RWPE1 (cell line): ENCODE results near the gene CTNNA1.

Source experiments
- CTCF ChIA-PET: fragments of 350-600 bp; sonication (Branson Sonifier 250); formaldehyde crosslinking; extraction: SDS; loops from one replicate; lab custom pipeline; 2021; lab: Yijun Ruan, JAX
- POLR2A ChIA-PET: fragments of 400-600 bp; formaldehyde crosslinking; extraction: SDS; loops from one replicate; lab custom pipeline; 2020; ENCODE audit warnings: antibody characterized with exemption; ENCODE audit not compliant: low non-redundant PET; lab: Yijun Ruan, JAX
- DNase-seq: peaks from one replicate; pipeline ENCODE4 v3.0.0; 2012; ENCODE audit warnings: low spot score
- H3K27ac ChIP-seq: fragments of 450-650 bp; 2 replicates; pipeline ENCODE4 v1.5.1; 2017
- CTCF ChIP-seq: fragments of 450-650 bp; conservative IDR thresholded peaks from 2 replicates; pipeline ENCODE4 v1.5.1; 2017; ENCODE audit warnings: low read depth, mild to moderate bottlenecking

Gene CTNNA1

GRCh38 chr5:138965626-138966025 is 212.4 kb downstream of the CTNNA1 start:
- POLR2A ChIA-PET = no interaction called here
- H3K27ac ChIP-seq = no peak overlapping the region
- DNase-seq = no peak
- no peak for TF ChIP-seq CTCF
- CTCF ChIA-PET = interaction anchor here (0.5 to 0.6 kb wide), 4 partner anchors 14 to 1997 kb away, joined by 3 to 4 read pairs (median 3); no protein-coding TSS in a partner anchor

DNA sequence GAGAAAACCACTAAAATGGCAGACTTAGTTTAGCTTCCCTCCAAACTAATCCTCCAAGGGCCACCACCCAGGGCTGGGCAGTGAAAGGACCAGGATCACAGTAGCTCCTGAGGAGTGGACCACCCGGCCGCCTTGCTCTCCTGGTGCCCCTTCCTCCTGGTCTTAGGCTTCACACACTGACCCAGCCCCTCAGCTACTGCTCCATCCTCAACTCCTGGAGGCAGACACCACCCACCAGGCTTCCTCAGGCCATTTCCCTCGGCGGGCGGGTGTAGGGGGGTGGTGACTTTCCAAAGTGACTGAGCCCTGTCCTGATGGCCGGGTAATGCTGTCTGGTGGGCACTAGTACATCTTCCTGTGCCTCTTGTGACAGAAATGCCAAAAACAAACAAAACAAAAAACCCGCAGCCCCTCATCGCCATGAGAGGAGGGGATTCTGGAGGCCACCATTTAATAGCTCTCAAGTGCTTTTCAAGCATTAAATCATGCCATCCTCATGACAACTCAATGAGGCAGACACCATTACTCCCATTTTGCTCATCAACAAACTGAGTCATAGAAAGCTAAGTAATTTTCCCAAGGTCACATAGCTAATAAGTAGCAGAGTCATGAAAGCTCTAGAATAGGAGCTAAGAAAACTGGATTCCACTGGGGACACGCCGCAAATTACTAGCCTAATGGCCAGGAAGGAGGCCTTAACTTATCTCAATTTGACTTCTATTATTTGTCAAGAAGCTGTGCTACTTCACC is 213.2 kb downstream of the CTNNA1 start:
- CTCF ChIA-PET = interaction anchor here (0.5 to 0.8 kb wide), 2 partner anchors 8 to 37 kb away, joined by 3 to 4 read pairs; no protein-coding TSS in a partner anchor
- DNase-seq = no peak
- POLR2A ChIA-PET = no interaction called here
- no peak for TF ChIP-seq CTCF
- no peak overlapping the region for H3K27ac ChIP-seq

GRCh38 chr5:138967791-138968448 is 214.7 kb downstream of the CTNNA1 start:
- no peak overlapping the region for H3K27ac ChIP-seq
- ChIA-PET CTCF (no interaction called here), POLR2A (no interaction called here)
- DNase-seq = no peak
- no peak for TF ChIP-seq CTCF

DNA sequence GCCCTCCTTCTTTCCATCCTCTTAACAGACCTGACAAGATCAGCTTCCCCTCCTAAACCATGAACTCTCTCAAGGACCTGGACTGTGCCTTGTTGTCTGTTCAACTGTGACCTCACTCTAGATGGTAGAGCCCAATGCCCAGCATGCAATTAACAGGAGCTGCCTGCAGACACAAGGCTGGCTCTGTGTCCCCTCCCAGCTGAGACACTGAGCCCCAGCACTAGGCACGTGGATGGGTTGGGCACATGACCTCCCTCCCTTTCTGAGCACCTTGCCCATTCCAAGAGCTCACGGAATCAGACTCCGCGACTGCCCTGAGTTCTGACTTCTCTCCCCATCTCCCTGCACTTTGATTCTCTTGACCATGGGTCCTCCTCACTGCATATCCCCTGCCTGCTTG is 215.4 kb downstream of the CTNNA1 start:
- no peak overlapping the region for H3K27ac ChIP-seq
- ChIA-PET POLR2A (no interaction called here), CTCF (no interaction called here)
- DNase-seq = no peak
- no peak for TF ChIP-seq CTCF

DNA sequence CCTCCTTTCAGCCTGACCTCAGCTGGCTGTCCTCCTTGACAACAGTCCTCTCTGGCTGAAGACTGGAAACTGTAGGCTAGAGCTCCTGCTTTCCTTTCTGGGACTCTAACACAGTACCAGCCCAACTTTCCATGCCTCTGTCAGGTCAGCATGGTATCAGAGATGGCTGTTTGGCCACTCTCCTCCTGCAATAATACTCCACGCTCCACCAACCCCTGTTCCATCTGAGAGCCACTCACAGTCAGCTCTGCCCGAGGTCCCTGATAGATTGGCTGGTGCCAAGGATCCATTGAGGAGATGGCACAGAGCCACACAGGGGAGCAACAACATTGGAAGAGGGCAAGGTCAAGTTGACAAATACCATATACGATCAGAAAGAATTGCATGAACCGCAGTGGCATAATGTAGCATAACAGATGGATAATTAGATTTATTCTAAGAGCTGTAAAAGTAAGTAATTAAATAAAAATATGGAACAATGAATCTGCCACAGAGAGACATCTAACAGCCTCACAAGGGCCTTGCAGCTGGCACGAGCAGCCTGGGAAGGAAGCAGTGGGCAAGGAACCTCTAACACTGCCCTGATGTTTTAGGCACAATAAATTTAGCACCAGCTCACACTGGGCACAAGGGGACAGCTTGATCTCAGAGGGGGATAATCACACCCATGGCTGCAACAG is 216.2 kb downstream of the CTNNA1 start:
- POLR2A ChIA-PET = no interaction called here
- CTCF ChIA-PET = interaction anchor here (0.6 kb wide), 1 partner anchor 366 kb away, joined by 5 read pairs; no protein-coding TSS in a partner anchor
- no peak for DNase-seq
- TF ChIP-seq CTCF = no peak
- H3K27ac ChIP-seq = no peak overlapping the region

- TF ChIP-seq CTCF = no peak
- no peak overlapping the region for H3K27ac ChIP-seq
- ChIA-PET CTCF (no interaction called here), POLR2A (no interaction called here)
- DNase-seq = no peak
These were observed 219.0 kb downstream of the CTNNA1 start for GRCh38 chr5:138972230-138972629.
